ENCODE results near the gene NINJ2.

DNA sequence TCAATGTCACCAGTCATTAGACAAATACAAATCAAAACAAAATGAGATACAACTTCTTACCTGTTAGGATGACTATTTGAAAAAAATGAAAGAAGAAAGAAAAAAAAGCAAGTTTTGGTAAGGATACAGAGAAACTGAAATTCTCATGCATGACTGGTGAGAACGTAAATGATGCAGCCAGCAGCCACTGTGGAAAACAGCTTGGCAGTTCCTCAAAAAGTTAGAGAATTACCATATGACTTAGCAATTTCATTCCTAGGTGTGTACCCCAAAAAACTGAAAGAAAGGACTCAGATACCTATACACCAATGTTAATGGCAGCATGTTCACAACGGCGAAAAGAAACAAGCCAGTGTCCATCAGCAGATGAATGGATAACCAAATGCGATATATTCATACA lies 26.6 kb downstream of the NINJ2 start:
- TF ChIP-seq, protein P1, sequence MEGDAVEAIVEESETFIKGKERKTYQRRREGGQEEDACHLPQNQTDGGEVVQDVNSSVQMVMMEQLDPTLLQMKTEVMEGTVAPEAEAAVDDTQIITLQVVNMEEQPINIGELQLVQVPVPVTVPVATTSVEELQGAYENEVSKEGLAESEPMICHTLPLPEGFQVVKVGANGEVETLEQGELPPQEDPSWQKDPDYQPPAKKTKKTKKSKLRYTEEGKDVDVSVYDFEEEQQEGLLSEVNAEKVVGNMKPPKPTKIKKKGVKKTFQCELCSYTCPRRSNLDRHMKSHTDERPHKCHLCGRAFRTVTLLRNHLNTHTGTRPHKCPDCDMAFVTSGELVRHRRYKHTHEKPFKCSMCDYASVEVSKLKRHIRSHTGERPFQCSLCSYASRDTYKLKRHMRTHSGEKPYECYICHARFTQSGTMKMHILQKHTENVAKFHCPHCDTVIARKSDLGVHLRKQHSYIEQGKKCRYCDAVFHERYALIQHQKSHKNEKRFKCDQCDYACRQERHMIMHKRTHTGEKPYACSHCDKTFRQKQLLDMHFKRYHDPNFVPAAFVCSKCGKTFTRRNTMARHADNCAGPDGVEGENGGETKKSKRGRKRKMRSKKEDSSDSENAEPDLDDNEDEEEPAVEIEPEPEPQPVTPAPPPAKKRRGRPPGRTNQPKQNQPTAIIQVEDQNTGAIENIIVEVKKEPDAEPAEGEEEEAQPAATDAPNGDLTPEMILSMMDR (conservative IDR thresholded peaks at IDR 0.05): no peak
- TF ChIP-seq ZFX (IDR thresholded peaks at IDR 0.05): no peak
